Lung (tissue), 12 donors: ENCODE results near the gene TP53AIP1. TPM values are rescaled to one million over a fixed set of nuclear protein-coding genes. Genes with fewer than 3 reads are reported as not detected.
A peak's percentile ranks its signal among the peaks of the same experiment; 100 is the strongest.

Experiments used
- ATAC-seq: fragments of 200-7000 bp; cut with Tn5 transposase; one replicate; pipeline ENCODE4 v1.9.1; 2020; ENCODE audit warnings: moderate number of reproducible peaks; ENCODE audit not compliant: insufficient read depth, low FRiP score
- DNase-seq, 3 donors: peaks; one replicate each; pipeline ENCODE4 v3.0.0-alpha.2; 2013 to 2017
- H3K27ac ChIP-seq, 2 donors: one replicate each; pipeline ENCODE4 v1.5.1; 2013; ENCODE audit warnings: mild to moderate bottlenecking in 2 of 2, moderate library complexity in 2 of 2, control low read depth in 1 of 2, inconsistent platforms in 1 of 2, low read depth in 1 of 2, low read length in 1 of 2
- H3K27me3 ChIP-seq, 3 donors: one replicate each; pipeline ENCODE4 v1.5.1; 2013; ENCODE audit warnings: low read length in 2 of 3; ENCODE audit not compliant: control insufficient read depth in 3 of 3, insufficient read depth in 3 of 3
- H3K36me3 ChIP-seq, 4 donors: one replicate each; pipeline ENCODE4 v1.5.1; 2013; ENCODE audit warnings: low read length in 4 of 4, mild to moderate bottlenecking in 1 of 4, moderate library complexity in 1 of 4; ENCODE audit not compliant: control insufficient read depth in 4 of 4, insufficient read depth in 4 of 4
- H3K4me1 ChIP-seq, 5 donors: one replicate each; pipeline ENCODE4 v1.5.1; 2013; ENCODE audit warnings: low read length in 5 of 5, mild to moderate bottlenecking in 2 of 5, moderate library complexity in 1 of 5; ENCODE audit not compliant: control insufficient read depth in 5 of 5, insufficient read depth in 5 of 5
- H3K4me3 ChIP-seq: one replicate; pipeline ENCODE4 v1.5.1; 2013; ENCODE audit warnings: mild to moderate bottlenecking, control low read depth, moderate library complexity
- H3K9ac ChIP-seq, 2 donors: one replicate each; pipeline ENCODE4 v1.5.1; 2013; ENCODE audit warnings: low read length in 2 of 2, control low read depth in 1 of 2; ENCODE audit not compliant: insufficient read depth in 1 of 2
- H3K9me3 ChIP-seq, 4 donors: one replicate each; pipeline ENCODE4 v1.5.1; 2013; ENCODE audit warnings: low read length in 3 of 4, mild to moderate bottlenecking in 1 of 4, moderate library complexity in 1 of 4; ENCODE audit not compliant: control insufficient read depth in 4 of 4, insufficient read depth in 3 of 4
- WGBS, 2 donors: extraction: QIAGEN DNeasy Blood & Tissue Kit; methylation state at CpG; one replicate each; pipeline ENCODE4 v1.1.7; 2013; 5-methylcytosine and 5-hydroxymethylcytosine counted together
- polyA plus RNA-seq, 2 donors: library from polyadenylated mRNA; stranded (reverse); fragments of 200-250 nt; gene quantifications; one replicate each; pipeline ENCODE4 v1.2.1, GENCODE V29; 2013
- total RNA-seq, 2 donors: library from RNA; depleted of rRNA in 1 of 2; stranded (reverse); fragments of >200 nt in 1 of 2; gene quantifications; one replicate each; pipeline ENCODE4 v1.2.1, GENCODE V29; 2014 to 2021
- TF ChIP-seq, protein P1 (sequence below): IDR thresholded peaks from 2 replicates; pipeline ENCODE4 v1.5.1; 2012; ENCODE audit warnings: mild to moderate bottlenecking; ENCODE audit errors: control extremely low read depth, extremely low read depth
- donor health status: control.
- donor health status: control.
- donor health status: Bipolar disorder and iron deficiency.
- donor health status: healthy.
- donor health status: DM: yes; HTN: yes; CAD: no.

The TP53AIP1 gene
- total and polyA plus RNA-seq, 4 donors, result 0.16 to 1.8 (median 1.0) TPM

DNA sequence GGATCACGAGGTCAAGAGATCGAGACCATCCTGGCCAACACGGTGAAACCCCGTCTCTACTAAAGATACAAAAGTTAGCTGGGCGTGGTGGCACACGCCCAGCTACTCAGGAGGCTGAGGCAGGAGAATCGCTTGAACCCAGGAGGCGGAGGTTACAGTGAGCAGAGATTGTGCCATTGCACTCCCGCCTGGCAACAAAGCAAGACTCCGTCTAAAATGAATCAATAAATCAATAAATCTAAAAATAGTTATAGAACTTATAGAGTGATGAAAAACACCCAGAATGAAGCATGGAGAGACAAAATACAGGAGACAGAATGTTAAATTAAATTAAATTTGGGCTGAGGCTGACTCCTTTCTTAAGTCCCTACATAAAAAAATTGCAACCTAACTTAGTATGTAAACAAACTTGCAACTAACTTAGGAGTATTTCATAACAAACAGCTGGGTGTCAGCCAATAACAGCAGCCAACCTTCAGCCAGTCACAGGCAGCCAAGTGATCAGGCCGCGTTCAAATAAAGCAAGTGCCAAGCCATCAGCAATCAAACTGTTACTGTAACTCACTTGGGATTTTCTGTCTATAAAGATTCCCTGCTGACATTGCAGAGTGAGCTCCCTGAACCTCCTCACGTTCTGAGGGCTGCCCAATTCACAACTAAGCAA lies 7.3 kb upstream of the TP53AIP1 start:
- no peaks in the 10 kb centered on the region for H3K36me3 ChIP-seq
- no peaks in the 10 kb centered on the region for H3K9me3 ChIP-seq
- peaks cover 0 to 4% (median 0%) of the 10 kb centered on the region in 3 donors for H3K27me3 ChIP-seq
- TF ChIP-seq, protein P1, sequence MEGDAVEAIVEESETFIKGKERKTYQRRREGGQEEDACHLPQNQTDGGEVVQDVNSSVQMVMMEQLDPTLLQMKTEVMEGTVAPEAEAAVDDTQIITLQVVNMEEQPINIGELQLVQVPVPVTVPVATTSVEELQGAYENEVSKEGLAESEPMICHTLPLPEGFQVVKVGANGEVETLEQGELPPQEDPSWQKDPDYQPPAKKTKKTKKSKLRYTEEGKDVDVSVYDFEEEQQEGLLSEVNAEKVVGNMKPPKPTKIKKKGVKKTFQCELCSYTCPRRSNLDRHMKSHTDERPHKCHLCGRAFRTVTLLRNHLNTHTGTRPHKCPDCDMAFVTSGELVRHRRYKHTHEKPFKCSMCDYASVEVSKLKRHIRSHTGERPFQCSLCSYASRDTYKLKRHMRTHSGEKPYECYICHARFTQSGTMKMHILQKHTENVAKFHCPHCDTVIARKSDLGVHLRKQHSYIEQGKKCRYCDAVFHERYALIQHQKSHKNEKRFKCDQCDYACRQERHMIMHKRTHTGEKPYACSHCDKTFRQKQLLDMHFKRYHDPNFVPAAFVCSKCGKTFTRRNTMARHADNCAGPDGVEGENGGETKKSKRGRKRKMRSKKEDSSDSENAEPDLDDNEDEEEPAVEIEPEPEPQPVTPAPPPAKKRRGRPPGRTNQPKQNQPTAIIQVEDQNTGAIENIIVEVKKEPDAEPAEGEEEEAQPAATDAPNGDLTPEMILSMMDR, result no peak
- peaks cover 0 to 20% (median 0%) of the 10 kb centered on the region in 5 donors for H3K4me1 ChIP-seq
- H3K27ac ChIP-seq, result no peak overlapping the region
- no peak overlapping the region for H3K9ac ChIP-seq
- DNase-seq (peak; percentile 73 to 93 (median 89)), ATAC-seq (no peak)
- H3K4me3 ChIP-seq, result no peak overlapping the region
- 77 to 84% methylated on average over 13 of the region's 13 CpGs for WGBS, 2 donors

DNA sequence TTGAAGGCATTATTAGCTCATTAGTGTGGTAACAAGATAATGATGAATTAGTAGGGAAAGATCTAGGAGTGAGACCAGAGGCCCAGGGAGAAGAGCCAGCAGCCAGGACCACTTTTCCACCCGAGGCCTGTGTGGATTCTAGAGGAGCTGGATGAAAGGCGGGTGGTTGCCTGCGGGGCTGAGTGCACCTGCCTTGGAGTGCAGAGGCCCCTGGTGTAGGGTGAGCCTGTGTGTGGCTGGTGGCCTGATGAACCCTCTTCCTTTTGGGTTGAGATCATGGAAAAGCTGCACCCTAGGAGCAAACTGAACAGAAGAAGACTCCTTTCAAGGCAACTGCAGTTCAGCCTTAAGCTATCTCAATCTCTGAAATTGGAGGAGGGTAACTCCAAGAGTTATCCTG lies 5.9 kb upstream of the TP53AIP1 start:
- WGBS, 2 donors, result 48 to 63% methylated on average over 3 of the region's 3 CpGs
- DNase-seq (no peak), ATAC-seq (no peak)
- Histone ChIP-seq H3K9ac (no peak overlapping the region), H3K4me3 (no peak overlapping the region), H3K27me3 (peaks cover 0 to 4% (median 0%) of the 10 kb centered on the region in 3 donors), H3K4me1 (peaks cover 0 to 20% (median 0%) of the 10 kb centered on the region in 5 donors), H3K9me3 (no peaks in the 10 kb centered on the region), H3K36me3 (no peaks in the 10 kb centered on the region), H3K27ac (no peak overlapping the region)
- TF ChIP-seq, protein P1, result no peak

DNA sequence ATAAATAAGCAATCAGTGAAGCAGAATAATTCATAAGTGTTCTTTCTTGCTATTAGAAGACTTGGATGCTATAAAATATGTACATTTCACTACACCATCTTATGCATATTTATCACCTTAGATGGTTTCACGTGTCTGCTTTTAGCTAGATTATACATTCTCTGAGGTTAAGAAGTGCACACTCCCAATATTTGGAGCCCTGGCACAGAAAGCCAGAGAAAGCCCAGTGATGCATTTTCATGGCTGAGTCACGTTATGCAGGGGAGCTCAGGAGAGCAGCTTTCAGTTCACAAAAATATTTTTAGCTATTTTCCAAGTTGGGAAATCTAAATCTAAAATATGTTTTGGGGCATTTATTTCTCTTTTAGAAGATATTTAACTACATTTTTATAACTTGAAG lies 5.1 kb upstream of the TP53AIP1 start:
- Histone ChIP-seq H3K36me3 (no peaks in the 10 kb centered on the region), H3K4me1 (peaks cover 0 to 26% (median 0%) of the 10 kb centered on the region in 5 donors), H3K27me3 (no peaks in the 10 kb centered on the region), H3K9me3 (no peaks in the 10 kb centered on the region), H3K4me3 (no peak overlapping the region), H3K27ac (no peak overlapping the region), H3K9ac (no peak overlapping the region)
- no peak for DNase-seq
- WGBS, 2 donors, result 84 to 88% methylated on average over 2 of the region's 2 CpGs
- TF ChIP-seq, protein P1, result no peak
- ATAC-seq, result no peak
